SW 1271 (cell line): ENCODE results near the gene MYH16.
A peak's percentile ranks its signal among the peaks of the same experiment; 100 is the strongest.
"Not testable (repeated sequence)": the region's sequence is repeated elsewhere in the genome, so short reads cannot be mapped to it uniquely, and the experiment has no call there.

Source experiments
- DNase-seq, 2 experiments: peaks; one replicate each; lab custom pipeline; 2025; lab: John Stamatoyannopoulos, UW

Gene MYH16

DNA sequence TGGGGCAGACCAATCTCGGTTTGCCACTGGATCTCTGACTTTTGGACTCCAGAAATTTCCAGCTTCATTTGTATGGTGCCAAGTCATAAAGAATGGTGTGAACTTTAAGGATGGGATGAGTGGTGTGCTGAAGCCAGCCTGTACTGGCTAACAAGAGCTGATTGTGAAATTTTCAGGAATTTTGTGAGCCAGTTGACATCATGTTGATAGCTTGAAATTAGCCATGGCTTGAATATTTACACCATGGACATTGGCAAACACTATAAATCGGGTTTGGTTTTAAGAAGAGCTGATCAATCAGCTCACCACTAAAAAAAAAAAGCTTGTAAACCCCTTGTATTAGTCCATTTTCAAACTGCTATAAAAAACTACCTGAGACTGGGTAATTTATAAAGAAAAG lies 14.1 kb upstream of the MYH16 start:
- DNase-seq = no peak

DNA sequence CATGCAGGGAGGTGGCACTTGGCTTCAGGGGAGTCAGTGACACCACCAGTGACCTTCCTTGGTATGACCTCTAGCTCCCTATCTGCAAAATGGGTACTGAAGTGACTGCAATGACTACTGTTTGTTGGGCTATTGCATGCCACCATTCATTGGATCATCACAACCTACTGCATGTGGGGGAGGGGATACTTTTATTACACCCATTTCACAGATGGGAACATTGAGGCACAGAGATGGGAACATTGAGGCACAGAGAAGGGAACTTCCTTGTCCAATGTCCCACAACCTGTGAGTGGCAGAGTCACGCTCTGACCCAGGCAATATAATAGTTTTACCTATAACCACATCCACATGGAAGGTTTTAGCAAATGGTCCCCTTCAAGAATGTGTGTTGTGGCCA lies 12.2 kb upstream of the MYH16 start:
- DNase-seq = no peak

DNA sequence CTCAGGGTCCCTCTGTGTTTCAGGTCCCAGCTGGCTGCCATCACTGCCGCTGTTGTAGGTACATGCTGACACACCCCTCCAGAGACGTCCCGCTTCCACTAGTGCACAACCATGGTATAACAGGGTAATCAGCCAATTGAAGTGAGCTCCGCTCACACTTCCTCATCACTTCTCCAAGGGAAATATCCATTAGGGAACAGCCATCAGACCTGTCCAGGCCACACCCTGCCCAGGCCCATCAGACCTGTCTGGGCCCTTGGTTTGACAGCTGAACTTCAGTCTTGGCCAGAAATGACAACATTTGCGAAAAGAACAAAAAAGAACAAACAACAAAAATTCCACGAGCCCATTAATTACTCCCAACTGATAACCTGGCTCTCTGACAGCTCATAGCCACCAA lies 11.0 kb upstream of the MYH16 start:
- no peak for DNase-seq

DNA sequence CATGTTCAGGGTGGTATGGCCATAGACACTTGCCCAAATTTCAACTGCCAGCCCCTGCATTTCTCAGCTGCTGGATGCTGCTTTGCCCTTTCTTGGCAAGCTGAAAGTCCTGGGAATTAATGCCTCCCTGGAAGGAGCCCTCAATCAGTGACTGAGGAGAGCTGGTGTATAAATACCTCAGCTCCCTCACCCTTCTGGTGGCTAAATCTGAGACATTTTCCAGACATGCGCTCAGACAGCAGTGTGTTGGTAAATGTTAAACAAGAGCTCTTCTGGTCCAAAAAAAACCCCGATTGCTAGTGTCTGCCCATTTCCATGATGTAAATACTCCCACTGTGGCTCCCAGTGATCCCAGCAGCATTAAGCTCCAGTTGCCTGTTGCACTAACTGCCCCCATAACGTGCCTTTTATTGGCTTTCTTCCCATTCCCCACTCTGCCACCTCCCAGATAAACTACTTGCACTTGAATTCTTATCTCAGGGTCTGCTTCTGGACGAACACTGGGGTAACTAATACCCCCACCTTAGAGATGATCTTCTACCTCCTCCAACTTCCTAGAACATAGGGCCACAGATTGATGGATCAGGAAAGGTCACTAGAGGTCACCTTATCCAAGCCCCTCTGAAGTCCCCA lies 6.7 kb upstream of the MYH16 start:
- DNase-seq = no peak

DNA sequence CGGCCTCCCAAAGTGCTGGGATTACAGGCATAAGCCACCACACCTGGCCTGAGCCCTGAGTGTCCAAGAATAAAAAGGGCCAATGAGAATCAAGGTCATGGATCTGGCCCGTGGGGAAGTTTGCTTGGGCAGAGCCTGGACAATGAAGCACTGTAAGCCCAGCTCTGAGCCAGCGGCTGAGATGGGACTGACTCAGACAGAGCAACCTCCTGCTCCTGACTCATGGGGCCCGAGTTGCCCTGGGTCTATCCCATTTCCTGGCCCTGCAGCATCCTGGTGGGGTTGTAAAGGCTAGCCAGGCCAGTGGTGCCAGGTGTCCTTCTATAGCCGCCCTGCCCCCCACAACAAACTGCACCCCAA lies 5.2 kb upstream of the MYH16 start:
- peak; percentile 79 to 87 for DNase-seq

DNA sequence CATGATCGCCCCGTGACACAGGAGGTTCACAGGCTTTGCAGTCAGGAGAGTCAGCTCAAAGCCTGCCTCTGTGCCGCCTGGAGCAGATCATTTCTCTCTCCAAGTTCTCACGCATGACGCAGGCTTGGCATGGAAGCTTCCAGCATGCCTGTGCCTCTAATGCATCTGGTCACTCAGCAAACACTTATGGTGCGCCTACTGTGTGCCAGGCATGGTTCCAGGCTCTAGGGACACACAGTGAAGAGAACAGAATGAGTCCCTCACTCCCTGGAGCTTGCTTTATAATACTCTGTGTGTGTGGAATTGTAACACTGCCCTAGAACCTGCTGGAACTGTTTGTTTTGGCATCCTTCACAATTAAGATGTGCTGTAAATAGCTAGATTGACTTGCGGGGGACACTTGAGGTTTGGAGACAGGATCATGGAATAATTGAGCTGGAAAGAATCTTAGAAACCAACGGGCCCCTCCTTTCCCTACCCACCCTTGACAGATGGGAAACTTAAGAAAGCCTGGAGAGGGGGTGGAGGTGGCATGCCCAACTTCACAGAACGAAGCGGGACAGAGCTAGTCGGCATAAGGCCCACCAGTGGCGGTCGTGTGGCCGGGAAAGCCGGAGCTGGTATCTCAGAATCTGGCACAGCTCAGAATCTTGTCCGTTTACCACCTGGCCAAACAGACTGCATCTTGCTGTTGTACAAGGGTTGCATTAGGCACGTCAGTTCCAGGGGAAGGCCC lies 4.6 kb upstream of the MYH16 start:
- DNase-seq = no peak

DNA sequence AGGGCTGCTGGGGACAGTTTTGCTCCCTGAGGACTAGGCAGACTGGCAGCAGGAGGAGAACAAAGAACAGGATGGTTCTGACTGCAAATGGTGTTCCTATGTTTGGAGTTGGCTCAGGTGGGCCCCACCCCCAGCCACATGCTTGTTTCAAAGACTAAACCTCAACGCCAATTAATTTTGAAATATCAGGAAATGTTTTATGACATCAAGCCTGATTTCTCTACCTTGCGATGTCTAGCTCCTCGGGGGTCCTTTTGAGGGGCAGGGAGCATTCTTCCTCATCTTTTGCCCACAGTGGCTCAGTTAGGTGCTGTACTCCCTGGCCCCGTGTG lies 4.1 kb upstream of the MYH16 start:
- no peak for DNase-seq

DNA sequence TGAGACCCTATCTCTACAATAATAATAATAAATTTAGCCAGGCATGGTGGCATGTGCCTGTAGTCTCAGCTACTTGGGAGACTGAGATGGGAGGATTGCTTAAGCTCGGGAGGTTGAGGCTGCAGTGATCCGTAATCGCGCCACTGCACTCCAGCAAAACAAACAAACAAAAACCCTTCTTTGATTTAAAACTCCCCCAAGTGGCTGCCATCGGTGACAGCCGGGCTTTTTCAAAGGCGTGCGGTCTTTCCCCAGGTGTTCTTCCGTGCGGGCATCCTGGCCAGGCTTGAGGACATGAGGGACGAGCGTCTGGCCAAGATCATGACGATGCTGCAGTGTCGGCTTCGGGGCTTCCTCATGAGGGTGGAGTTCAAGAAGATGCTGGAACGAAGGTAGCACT lies 1.9 kb upstream of the MYH16 start:
- DNase-seq = no peak

DNA sequence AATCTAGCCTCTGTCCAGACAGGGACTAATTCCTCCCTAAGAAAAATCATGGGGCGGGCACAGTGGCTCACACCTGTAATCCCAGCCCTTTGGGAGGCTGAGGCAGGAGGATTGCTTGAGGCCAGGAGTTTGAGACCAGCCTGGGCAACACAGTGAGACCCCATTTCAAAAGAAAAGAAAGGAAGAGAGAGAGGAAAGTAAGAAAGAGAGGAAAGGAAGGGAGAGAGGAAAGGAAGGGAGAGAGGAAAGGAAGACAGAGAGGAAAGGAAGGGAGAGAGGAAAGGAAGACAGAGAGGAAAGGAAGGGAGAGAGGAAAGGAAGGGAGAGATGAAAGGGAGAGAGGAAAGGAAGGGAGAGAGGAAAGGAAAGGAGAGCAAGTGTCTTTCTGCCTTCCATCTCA lies 922 bp downstream of the MYH16 start:
- not testable (repeated sequence) for DNase-seq

DNA sequence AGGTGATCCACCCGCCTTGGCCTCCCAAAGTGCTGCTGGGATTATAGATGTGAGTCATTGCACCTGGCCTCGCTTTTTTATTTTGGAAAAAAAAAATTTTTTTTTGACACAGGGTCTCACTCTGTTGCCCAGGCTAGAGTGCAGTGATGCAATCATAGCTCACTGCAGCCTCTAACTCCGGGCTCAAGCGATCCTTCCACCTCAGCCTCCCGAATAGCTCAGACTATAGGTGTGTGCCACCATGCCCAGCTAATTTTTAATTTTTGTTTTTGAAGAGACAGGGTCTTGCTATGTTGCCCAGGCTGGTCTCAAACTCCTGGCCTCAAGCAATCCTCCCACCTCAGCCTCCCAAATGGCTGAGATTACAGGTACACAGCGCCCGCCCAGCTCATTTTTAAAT lies 2.3 kb downstream of the MYH16 start:
- not testable (repeated sequence) for DNase-seq

DNA sequence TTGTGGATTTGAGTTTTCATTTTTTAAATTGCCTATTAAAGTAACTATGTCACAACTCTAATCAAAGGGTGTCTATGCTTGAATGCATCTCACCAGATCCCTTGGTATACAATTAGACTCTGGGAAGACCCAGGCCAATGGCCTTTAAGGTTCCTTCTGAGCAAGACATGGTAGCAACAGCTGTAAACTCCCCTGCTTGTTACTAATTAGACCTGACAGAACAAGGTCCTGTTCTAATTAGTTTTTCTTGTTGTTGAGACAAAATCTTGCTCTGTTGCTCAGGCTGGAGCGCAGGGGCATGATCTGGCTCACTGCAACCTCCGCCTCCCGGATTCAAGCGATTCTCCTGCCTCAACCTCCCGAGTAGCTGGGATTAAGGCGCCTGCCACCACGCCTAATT lies 2.9 kb downstream of the MYH16 start:
- no peak for DNase-seq

DNA sequence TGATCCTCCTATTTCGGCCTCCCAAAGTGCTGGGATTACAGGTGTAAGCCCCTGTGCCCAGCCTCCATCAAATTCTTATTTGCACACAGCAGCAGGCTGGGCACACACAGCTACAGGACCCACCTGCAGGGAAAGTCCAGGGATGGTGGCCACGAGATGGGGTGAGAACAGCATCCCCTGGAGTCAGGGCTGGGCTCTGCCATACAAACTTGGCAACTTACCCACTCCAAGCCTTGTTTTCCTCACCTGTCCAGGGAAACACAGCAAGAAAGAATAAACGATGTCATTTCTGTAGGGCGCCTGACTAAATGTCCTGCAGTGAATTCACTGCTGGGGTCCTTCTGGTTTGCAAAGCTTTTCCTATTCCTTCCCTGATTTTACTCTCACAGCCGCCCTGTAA lies 5.5 kb downstream of the MYH16 start:
- DNase-seq = no peak

DNA sequence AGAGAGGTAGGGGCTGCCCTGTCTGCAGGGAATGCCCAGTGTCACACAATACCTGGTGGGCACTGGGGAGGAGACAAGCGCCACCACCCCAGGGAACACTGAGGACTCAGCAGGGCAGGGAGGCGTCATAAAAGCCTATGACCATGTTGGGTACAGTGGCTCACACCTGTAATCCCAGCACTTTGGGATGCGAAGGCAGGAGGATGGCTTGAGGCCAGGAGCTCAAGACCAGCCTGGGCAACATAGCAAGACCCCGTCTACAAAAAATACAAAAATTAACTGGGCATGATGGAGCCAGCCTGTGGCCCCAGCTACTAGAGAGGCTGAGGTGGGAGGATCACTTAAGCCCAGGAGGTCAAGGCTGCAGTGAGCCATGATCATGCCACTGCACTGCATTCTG lies 11.5 kb downstream of the MYH16 start:
- not testable (repeated sequence) for DNase-seq

DNA sequence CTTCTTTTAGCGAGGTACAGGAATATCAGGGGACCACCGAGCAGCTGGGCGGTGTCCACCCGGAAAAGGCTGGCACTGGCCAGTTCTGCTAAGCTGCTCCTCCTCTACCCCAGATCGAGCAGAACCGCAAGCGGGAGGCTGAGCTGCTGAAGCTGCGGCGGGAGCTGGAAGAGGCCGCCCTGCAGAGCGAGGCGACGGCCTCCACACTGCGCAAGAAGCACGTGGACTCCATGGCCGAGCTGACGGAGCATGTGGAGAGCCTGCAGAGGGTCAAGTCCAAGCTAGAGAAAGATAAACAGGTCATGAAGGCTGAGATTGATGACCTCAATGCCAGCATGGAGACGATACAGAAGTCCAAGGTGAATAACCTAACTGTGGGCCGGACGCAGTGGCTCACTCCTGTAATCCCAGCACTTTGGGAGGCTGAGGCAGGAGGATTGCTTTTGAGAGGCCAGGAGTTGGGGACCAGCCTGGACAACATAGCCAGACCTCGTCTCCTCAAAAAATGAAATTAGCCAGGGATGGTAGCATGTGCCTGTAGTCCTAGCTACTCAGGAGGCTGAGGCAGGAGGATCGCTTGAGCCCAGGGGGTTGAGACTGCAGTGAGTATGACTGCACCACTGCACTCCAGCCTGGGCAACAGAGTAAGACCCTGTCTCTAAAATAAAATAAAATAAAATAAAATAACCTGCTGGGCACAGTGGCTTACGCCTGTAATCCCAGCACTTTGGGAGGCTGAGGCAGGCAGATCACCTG lies 15.3 kb downstream of the MYH16 start:
- no peak for DNase-seq

DNA sequence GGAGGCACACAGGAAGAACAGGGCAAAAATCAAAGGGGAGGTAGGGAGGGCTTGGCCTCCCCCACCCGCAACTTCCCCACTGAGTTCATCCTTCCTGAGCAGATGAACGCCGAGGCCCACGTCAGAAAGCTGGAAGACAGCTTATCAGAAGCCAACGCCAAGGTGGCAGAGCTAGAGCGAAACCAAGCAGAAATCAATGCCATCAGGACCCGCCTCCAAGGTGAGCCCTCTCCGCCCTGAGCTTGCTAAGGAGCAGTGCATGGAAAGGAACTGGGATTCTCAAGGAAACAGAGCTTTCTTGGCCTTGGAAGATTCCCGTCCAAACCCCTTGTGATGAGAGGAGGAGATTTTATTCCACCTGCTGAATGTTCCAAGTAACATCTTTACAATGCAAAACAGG lies 16.5 kb downstream of the MYH16 start:
- DNase-seq = no peak

DNA sequence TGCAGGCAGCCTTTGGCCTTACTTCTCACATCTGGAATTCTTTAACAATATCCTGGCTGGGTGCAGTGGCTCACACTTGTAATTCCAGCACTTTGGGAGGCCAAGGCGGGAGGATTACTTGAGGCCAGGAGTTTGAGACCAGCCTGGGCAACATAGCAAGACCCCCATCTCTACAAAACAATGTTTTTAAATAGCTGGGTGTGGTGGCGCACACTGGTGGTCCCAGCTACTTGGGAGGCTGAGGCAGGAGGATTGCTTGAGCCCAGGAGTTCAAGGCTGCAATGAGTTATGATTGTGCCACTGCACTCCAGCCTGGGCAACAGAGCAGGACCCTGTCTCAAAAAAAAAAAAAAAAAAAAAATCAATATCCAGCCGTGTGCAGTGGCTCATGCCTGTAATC lies 17.5 kb downstream of the MYH16 start:
- not testable (repeated sequence) for DNase-seq

DNA sequence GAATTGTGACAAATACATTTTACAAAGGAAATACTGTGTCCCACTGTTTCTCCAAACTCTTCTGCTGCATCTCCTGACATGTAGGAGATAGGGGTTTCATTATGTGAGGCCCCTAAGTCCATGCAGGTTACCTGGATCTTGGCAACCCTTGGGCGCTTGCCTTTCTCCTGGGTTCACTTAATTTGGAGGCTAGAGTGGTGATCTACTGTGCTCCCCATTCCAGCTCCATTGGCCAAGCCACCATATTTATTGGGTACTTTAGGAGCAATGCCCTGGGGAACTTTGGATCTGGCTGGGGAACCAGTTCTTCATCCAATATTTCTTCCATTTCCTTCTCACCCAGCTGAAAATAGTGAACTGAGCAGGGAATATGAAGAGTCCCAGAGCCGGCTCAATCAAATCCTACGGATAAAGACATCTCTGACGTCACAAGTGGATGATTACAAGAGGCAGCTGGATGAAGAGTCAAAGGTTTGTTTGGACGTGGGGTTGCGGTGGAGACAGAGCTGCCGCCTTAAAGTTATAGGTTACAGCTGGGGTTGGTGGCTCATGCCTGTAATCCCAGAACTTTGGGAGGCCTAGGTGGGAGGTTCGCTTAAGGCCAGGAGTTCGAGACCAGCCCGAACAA lies 18.5 kb downstream of the MYH16 start:
- no peak for DNase-seq

DNA sequence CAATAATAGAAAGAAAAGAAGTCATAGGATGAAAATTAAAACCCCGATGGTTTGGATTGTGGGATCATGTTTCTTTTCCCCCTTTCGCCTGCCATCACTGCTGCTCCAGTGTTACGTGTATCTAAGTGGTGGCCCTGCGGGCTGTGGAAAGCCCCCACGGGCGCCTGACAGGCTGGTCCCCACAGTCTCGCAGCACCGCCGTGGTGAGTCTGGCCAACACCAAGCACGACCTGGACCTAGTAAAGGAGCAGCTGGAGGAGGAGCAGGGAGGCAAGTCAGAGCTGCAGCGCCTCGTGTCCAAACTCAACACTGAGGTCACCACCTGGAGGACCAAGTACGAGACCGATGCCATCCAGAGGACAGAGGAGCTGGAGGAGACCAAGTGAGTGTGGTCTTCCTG lies 19.5 kb downstream of the MYH16 start:
- DNase-seq = no peak

DNA sequence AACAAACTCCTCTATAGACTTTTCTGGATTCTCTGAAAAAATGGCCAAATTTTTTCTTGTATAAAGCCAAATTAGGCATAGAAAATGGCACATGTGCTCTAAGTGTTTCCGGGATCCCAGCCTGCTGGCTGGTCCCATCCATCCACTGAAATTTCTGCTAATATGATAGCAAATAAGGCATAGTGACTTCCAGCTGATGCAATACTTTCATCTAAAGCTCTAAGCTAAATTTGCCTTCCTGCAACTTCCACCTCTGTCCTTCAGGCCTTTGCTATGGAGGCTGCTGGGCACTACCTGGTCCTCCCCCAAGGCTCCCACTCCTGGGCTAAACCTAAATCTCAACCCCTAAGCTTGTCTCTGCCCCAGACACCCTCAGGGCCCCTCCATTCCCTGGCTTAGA lies 20.5 kb downstream of the MYH16 start:
- no peak for DNase-seq

DNA sequence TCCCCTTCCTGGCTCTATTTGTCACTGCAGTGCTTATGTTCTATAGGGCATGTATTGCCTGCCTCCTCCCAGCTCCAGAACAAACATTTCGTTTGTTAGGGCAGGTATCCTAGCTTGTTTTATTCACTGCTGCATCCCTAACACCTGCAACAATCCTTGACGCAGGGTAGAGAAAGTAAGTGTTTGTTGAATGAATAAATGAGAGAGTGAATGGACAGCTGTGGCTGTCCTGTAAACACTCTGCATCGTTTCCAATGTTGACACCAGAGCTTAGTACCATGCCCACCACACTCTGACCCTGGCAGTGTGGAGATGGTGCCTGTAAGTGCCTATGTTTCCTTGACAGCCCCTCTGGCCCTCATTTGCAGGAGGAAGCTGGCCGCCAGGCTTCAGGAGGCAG lies 21.0 kb downstream of the MYH16 start:
- DNase-seq = no peak

DNA sequence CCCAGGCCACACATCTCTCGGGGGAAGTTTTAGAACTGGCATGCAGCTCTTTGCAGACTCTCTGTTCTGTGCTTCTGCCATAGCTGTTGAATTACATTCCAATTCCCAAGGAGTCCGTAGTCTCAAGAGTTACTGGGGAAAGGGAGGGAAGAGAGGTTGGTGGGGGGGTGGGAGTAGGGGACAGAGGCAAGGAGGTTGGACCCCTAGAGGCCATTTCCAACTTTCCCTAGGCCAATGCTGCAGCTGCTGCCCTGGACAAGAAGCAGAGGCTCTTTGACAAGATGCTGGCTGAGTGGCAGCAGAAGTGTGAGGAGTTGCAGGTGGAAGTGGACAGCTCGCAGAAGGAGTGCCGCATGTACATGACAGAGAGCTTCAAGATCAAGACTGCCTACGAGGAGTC lies 23.8 kb downstream of the MYH16 start:
- DNase-seq = no peak

DNA sequence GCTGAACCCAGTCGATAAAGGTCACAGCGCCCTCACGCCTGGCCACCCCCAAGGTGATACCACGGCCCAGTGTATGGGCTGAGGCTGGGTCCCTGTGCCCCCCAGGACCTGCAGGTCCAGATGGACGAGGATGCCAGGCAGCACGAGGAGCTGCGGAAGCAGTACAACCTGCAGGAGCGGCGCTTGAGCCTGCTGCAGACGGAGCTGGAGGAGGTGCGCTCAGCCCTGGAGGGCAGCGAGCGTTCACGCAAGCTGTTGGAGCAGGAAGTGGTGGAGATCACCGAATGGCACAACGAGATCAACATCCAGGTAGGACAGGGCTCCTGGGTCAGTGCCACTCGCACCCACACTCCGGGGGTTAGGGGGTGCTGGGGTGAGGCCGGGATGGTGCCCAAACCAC lies 28.9 kb downstream of the MYH16 start:
- DNase-seq = no peak
